C1 segment of cervical spinal cord (tissue), 14 donors: ENCODE measurements around the gene EPO.

ENCODE experiments used
- DNase-seq, 14 donors: peaks; one replicate each; lab custom pipeline; 2025; lab: John Stamatoyannopoulos, UW

Gene EPO

GRCh38 chr7:100720279-100720670, at the start of gene EPO:
Gene EPO, plus strand, starts transcription at chr7:100720468. Its CDS starts 513 bp downstream, at chr7:100720981.
- no peak for DNase-seq

GRCh38 chr7:100671353-100672327, 48.6 kb upstream of the EPO start:
- no peak for DNase-seq

GRCh38 chr7:100673302-100673941, 46.8 kb upstream of the EPO start, which contains the start of gene GNB2:
Gene GNB2, plus strand, starts transcription at chr7:100673740. Its CDS starts 2,526 bp downstream, at chr7:100676266.
- peak; percentile 88 to 99 (median 97) for DNase-seq

- DNase-seq = peak in 9 of 14 donors; percentile 59 to 79 (median 71)
Observed at GRCh38 chr7:100673942-100674410, 46.3 kb upstream of the EPO start.

- DNase-seq = peak in 6 of 14 donors; percentile 24 to 58 (median 43)
Observed at GRCh38 chr7:100674411-100675104, 45.7 kb upstream of the EPO start.

GRCh38 chr7:100675105-100675451, 45.2 kb upstream of the EPO start:
- DNase-seq = no peak

GRCh38 chr7:100675581-100676350, 44.5 kb upstream of the EPO start:
- peak in 12 of 14 donors; percentile 60 to 93 (median 78) for DNase-seq

GRCh38 chr7:100676501-100677306, 43.6 kb upstream of the EPO start:
- DNase-seq = no peak

- DNase-seq = no peak
Observed at GRCh38 chr7:100677308-100678267, 42.7 kb upstream of the EPO start.

GRCh38 chr7:100678291-100678984, 41.8 kb upstream of the EPO start:
- DNase-seq = no peak

- no peak for DNase-seq
Observed at GRCh38 chr7:100679129-100679926, 40.9 kb upstream of the EPO start.

GRCh38 chr7:100679927-100680575, 40.2 kb upstream of the EPO start:
- no peak for DNase-seq

GRCh38 chr7:100680576-100681271, 39.5 kb upstream of the EPO start:
- no peak for DNase-seq

GRCh38 chr7:100681491-100682227, 38.6 kb upstream of the EPO start:
- DNase-seq = no peak

- DNase-seq = no peak
Observed at GRCh38 chr7:100682228-100682741, 38.0 kb upstream of the EPO start.
